Neural cell (in vitro differentiated cells): ENCODE data around the gene CRTC3. TPM values are rescaled to one million over a fixed set of nuclear protein-coding genes. Genes with fewer than 3 reads are reported as not detected.

Source experiments
- H2AFZ ChIP-seq: fragments of 200-600, 300-800 bp; sonication (generic), shearing (Covaris generic); 2 replicates; pipeline ENCODE4 v1.6.0; 2014; ENCODE audit warnings: low read depth, mild to moderate bottlenecking, antibody characterized with exemption, low read length, moderate library complexity
- H3F3A ChIP-seq: fragments of 200-600 bp; shearing (Covaris generic); 2 replicates; pipeline ENCODE4 v1.6.1; 2016; ENCODE audit warnings: mild to moderate bottlenecking, moderate library complexity, mixed read lengths, antibody characterized with exemption, low read length; ENCODE audit not compliant: insufficient read depth, poor library complexity, severe bottlenecking
- H3K27ac ChIP-seq: fragments of 200-600, 300-800 bp; sonication (generic), shearing (Covaris generic); 2 replicates; pipeline ENCODE4 v1.5.1; 2014; ENCODE audit warnings: mild to moderate bottlenecking, low read length, moderate library complexity
- H3K27me3 ChIP-seq: fragments of 300-800, 200-600 bp; sonication (generic), shearing (Covaris generic); 2 replicates; pipeline ENCODE4 v1.6.0; 2014; ENCODE audit warnings: mild to moderate bottlenecking, low read depth, low read length, moderate library complexity; ENCODE audit not compliant: insufficient read depth
- H3K36me3 ChIP-seq: fragments of 300-800, 200-600 bp; sonication (generic), shearing (Covaris generic); 2 replicates; pipeline ENCODE4 v1.5.1; 2014; ENCODE audit warnings: mild to moderate bottlenecking, antibody characterized with exemption, low read length, moderate library complexity; ENCODE audit not compliant: insufficient read depth
- H3K4me2 ChIP-seq: fragments of 300-800, 200-600 bp; sonication (generic), shearing (Covaris generic); 2 replicates; pipeline ENCODE4 v1.6.0; 2014; ENCODE audit warnings: mild to moderate bottlenecking, low read length
- H3K4me3 ChIP-seq: fragments of 300-800, 200-600 bp; sonication (generic), shearing (Covaris generic); 2 replicates; pipeline ENCODE4 v1.5.1; 2014; ENCODE audit warnings: mild to moderate bottlenecking, low read length, moderate library complexity
- H3K79me2 ChIP-seq: fragments of 200-600 bp; shearing (Covaris generic); replicated peaks from 2 replicates; pipeline ENCODE4 v1.6.0; 2014; ENCODE audit warnings: mild to moderate bottlenecking, low read length, moderate library complexity; ENCODE audit not compliant: insufficient read depth
- H3K9ac ChIP-seq: fragments of 300-800, 200-600 bp; sonication (generic), shearing (Covaris generic); 2 replicates; pipeline ENCODE4 v1.6.1; 2016; ENCODE audit warnings: mild to moderate bottlenecking, low read length, mixed read lengths
- H3K9me2 ChIP-seq: fragments of 200-600 bp; shearing (Covaris generic); 2 replicates; pipeline ENCODE4 v1.6.1; 2016; ENCODE audit warnings: mild to moderate bottlenecking, low read length, mixed read lengths; ENCODE audit not compliant: insufficient read depth
- H3K9me3 ChIP-seq: fragments of 200-600, 300-800 bp; sonication (generic), shearing (Covaris generic); 2 replicates; pipeline ENCODE4 v1.6.1; 2016; ENCODE audit warnings: mild to moderate bottlenecking, mixed run types, low read length, moderate library complexity, mixed read lengths
- H4K20me1 ChIP-seq: fragments of 200-600 bp; shearing (Covaris generic); 2 replicates; pipeline ENCODE4 v1.6.1; 2016; ENCODE audit warnings: mild to moderate bottlenecking, mixed run types; ENCODE audit not compliant: insufficient read depth
- CTCF ChIP-seq: fragments of 450-650 bp; IDR thresholded peaks from 2 replicates; pipeline ENCODE4 v1.5.1; 2014; ENCODE audit warnings: antibody characterized with exemption, mild to moderate bottlenecking, moderate library complexity; ENCODE audit not compliant: poor library complexity, severe bottlenecking
- EP300 ChIP-seq: fragments of 450-650 bp; conservative IDR thresholded peaks from 2 replicates; pipeline ENCODE4 v1.6.1; 2014; ENCODE audit warnings: antibody characterized with exemption, mild to moderate bottlenecking, moderate library complexity; ENCODE audit not compliant: poor library complexity, severe bottlenecking
- EZH2 ChIP-seq: fragments of 200-600, 300-800 bp; shearing (Covaris generic), sonication (generic); IDR thresholded peaks from 2 replicates; pipeline ENCODE4 v1.6.1; 2014; ENCODE audit warnings: antibody characterized with exemption, low read length, borderline replicate concordance, mild to moderate bottlenecking; ENCODE audit not compliant: insufficient read depth, poor library complexity, severe bottlenecking
- MXI1 ChIP-seq: fragments of 450-650 bp; conservative IDR thresholded peaks from 2 replicates; pipeline ENCODE4 v1.6.1; 2014; ENCODE audit warnings: antibody characterized with exemption, mild to moderate bottlenecking; ENCODE audit not compliant: poor library complexity, severe bottlenecking
- POLR2AphosphoS5 ChIP-seq: IDR thresholded peaks from 2 replicates; pipeline ENCODE4 v1.6.1; 2012
- RAD21 ChIP-seq: fragments of 450-650 bp; conservative IDR thresholded peaks from 2 replicates; pipeline ENCODE4 v1.6.1; 2014; ENCODE audit warnings: antibody characterized with exemption, mild to moderate bottlenecking, moderate library complexity
- REST ChIP-seq: IDR thresholded peaks from 2 replicates; pipeline ENCODE4 v1.6.1; 2012; ENCODE audit warnings: borderline replicate concordance
- SMC3 ChIP-seq: fragments of 450-650 bp; conservative IDR thresholded peaks from 2 replicates; pipeline ENCODE4 v1.6.1; 2014; ENCODE audit warnings: antibody characterized with exemption, mild to moderate bottlenecking, moderate library complexity; ENCODE audit not compliant: poor library complexity
- TAF1 ChIP-seq: IDR thresholded peaks from 2 replicates; pipeline ENCODE4 v1.6.1; 2012; ENCODE audit warnings: low read depth
- polyA plus RNA-seq: library from polyadenylated mRNA; depleted of rRNA; stranded (reverse); fragments of >200 nt; gene quantifications from 2 replicates; pipeline ENCODE4 v1.2.3, GENCODE V29; 2014

CRTC3 gene
- polyA plus RNA-seq, 1 donor from 2014 or later: 5.5 TPM

- no peak overlapping the region for H3K4me2 ChIP-seq
These were observed 144.8 kb downstream of the CRTC3 start for GRCh38 chr15:90674476-90674875.

GRCh38 chr15:90675464-90675863 lies 145.7 kb downstream of the CRTC3 start:
- H2AFZ ChIP-seq: no peak overlapping the region
- no peaks in the 10 kb centered on the region for H3K27me3 ChIP-seq
- no peak overlapping the region for H3K4me3 ChIP-seq
- no peaks in the 10 kb centered on the region for H3K9me2 ChIP-seq
- no peak overlapping the region for H3K4me2 ChIP-seq
- TF ChIP-seq REST: no peak
- TF ChIP-seq CTCF: no peak
- no peak for TF ChIP-seq RAD21
- TF ChIP-seq SMC3: no peak
- TF ChIP-seq EZH2: no peak
- TF ChIP-seq MXI1: no peak
- H3K9me3 ChIP-seq: no peaks in the 10 kb centered on the region
- no peak overlapping the region for H3K9ac ChIP-seq
- H3K36me3 ChIP-seq: no peaks in the 10 kb centered on the region
- no peak overlapping the region for H3K27ac ChIP-seq
- H3K79me2 ChIP-seq: no peaks in the 10 kb centered on the region
- no peaks in the 10 kb centered on the region for H4K20me1 ChIP-seq
- no peaks in the 10 kb centered on the region for H3F3A ChIP-seq

More at GRCh38 chr15:90674476-90674875, 144.8 kb downstream of the CRTC3 start:
- Histone ChIP-seq H3K9ac (no peak overlapping the region), H3K4me3 (no peak overlapping the region), H3K9me2 (no peaks in the 10 kb centered on the region), H2AFZ (no peak overlapping the region), H3F3A (no peaks in the 10 kb centered on the region), H3K36me3 (no peaks in the 10 kb centered on the region), H3K27me3 (no peaks in the 10 kb centered on the region), H3K79me2 (no peaks in the 10 kb centered on the region), H3K27ac (no peak overlapping the region), H3K9me3 (no peaks in the 10 kb centered on the region), H4K20me1 (no peaks in the 10 kb centered on the region)
- TF ChIP-seq EP300 (no peak), SMC3 (no peak), EZH2 (no peak), CTCF (no peak), MXI1 (no peak), RAD21 (no peak), REST (no peak), TAF1 (no peak), POLR2AphosphoS5 (no peak)
